ENCODE data around the gene MRPL54.

Gene MRPL54

GRCh38 chr19:3769494-3769893, 7.0 kb downstream of the MRPL54 start:
- DNase-seq (ENCODE audit: low read depth): no peak

DNA sequence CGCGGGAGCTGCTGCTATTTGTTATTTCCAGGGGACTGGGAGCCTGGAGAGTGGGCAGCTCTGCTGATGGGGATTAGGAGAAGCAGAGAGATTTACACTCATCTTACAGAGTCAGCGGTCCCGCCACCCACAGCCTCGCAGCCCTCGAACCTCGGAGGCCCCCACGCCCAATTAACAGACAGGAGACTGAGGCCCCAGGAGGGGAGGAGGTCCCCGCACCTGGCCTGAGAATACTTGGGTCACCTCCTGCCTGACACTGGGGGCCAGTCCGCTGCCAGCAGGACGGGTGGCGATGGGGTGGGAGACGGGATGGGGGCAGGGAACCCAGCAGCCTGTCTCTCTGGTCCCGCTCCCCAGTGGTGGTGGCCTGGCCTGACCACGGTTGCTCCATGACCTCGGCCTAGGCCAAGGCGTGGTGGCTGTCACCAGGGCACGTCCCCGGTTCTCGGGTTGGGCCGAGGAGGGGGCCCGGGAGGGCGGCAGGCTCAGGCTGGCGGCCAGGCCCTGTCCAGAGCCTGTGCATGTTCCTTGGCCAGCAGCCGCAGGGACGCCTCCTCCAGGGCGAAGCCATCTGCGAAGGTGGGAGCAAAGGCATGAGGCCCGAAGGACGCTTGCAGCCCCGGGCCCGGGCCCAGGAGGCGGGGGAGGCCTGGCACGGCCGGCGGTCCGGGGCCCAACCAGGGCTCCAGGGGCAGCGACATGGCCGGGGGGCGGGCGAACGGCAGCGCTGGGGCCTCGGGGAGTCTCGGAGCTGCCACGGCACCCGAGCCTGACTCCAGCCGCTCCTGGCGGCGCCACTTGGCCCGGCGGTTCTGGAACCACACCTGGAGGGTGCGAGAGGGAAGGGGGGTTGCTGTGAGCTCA, 7.9 kb downstream of the MRPL54 start:
- DNase-seq (ENCODE audit: low read depth): no peak

DNA sequence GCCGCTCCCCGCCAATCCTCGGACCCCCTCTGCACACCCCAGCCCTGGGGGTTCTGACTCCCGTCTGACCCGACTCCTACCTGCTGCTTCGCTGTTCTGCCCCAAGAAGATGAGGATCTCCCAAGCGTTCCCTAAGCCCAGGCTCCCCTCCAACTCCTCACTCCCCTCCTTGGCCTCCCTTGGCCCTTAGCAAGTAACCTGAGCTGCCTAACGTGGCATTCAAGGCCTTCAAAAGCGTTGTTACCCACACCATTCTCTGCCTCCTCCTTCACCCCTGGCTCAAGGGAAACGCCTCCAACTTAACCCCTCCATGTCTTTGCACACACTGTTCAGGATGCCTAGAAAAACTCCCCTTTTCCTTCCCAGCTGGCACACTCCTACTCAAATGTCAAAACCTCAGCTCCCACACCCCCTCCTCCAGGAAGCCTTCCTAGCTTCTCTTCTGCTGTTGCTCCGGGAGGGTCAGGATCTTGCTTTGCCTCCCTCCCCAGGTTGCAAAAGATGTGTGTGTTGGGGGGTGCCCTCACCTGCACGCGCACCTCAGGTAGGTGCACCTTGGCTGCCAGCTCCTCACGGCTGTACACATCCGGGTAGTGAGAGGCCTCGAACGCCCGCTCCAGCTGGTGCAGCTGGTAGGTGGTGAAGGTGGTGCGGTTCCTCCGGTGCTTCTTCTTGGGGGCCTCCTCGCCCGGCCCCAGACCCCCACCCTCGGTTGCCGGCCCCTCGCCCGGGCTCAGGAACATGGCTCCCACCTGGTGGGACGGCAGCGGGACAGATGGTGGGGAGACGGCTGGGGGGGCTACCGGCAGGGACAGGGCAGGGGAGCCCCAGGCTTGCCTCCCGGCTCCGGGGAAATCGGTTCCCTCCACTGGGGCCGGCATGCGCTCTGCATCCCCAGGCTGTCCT, 8.8 kb downstream of the MRPL54 start:
- no peak for DNase-seq (ENCODE audit: low read depth)

GRCh38 chr19:3771906-3772455, 9.5 kb downstream of the MRPL54 start, which contains the start of gene RAX2:
Gene RAX2 (minus strand): TSS chr19:3772228. CDS start chr19:3771742, 486 bp downstream.
- no peak for DNase-seq (ENCODE audit: low read depth)

- no peak for DNase-seq (ENCODE audit: low read depth)
Observed at GRCh38 chr19:3773814-3774515, 11.5 kb downstream of the MRPL54 start.

- DNase-seq (ENCODE audit: low read depth): no peak
Observed at GRCh38 chr19:3774621-3775373, 12.3 kb downstream of the MRPL54 start.

GRCh38 chr19:3775374-3775711, 12.9 kb downstream of the MRPL54 start:
- no peak for DNase-seq (ENCODE audit: low read depth)

- no peak for DNase-seq (ENCODE audit: low read depth)
Observed at GRCh38 chr19:3775831-3776230, 13.3 kb downstream of the MRPL54 start.

GRCh38 chr19:3776479-3777040, 14.1 kb downstream of the MRPL54 start:
- no peak for DNase-seq (ENCODE audit: low read depth)

- no peak for DNase-seq (ENCODE audit: low read depth)
Observed at GRCh38 chr19:3778104-3778867, 15.8 kb downstream of the MRPL54 start.

DNA sequence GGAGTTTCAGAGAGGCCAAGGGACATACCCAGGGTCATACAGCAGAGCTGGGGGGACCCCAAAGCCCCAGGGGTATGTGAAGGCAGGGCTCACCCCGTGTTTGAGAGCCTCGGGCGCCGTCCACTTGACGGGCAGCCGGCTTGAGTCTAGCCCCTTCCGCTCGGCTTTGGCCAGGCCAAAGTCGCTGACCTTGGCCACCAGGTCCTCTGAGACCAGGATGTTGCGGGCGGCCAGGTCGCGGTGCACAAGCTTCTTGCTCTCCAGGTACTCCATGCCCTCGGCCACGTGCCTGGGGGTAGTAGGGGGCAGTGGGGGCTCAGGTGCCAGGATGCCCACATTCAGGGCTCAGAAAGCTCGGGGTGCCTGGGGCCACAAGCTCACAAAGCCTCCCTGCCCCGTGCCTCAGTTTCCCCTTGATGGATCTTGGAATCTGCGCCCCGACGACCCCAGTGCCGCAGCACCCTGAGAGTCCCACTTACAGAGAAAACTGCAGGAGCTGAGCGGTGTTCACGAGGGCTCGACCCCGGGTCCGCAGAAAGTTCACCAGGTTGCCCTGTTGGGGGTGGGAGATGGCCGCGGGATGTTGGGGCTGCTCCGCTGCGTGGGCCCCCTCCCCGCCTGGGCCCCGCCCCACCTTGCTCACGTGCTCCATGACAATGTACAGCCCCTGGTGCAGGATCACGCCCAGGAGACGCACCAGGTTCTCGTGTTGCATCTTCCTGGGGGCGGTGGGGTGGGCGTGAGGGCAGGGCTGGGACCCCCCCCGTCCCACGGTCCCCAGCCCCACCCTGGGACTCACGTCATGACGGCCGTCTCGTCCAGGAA, 16.6 kb downstream of the MRPL54 start:
- no peak for DNase-seq (ENCODE audit: low read depth)

GRCh38 chr19:3780786-3781304, 18.4 kb downstream of the MRPL54 start:
- DNase-seq (ENCODE audit: low read depth): no peak

DNA sequence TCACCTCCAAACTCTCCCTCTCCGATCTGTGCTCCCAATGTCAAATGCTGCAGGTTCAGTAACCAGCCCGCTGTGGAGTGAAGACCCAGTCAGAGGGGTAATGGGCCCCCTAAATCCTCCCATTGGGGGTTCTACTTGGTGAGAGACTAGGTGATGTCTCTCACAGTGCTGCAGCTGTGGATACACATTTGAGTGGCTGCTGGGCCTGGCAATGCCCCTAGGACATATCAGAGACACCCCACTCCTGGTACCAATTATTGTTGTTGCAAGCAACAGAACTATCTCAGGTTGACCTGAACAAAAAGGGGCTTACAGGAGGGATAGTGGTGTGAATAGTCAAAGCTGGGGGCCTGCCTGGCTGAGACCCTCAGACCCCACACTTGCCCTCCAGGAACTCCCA, 19.1 kb downstream of the MRPL54 start:
- no peak for DNase-seq (ENCODE audit: low read depth)

DNA sequence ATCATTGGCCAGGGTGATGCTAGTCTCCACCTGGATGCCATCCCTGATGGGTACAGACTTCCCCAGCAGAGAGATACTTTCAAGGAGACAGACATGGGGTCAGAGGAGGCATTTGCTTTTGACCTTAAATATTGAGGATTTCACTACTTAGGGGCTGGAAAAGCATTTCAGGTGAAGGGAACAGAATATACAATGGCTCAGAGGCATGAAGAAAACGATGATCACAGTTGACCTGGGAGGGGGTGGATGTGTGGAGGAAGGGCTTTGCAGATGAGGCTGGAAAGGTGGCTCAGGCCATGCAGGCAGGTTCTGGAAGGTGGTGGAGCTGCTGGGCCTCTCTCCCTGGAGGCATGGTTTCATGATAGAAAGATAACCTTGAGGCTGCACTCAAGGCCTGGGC, 19.8 kb downstream of the MRPL54 start:
- no peak for DNase-seq (ENCODE audit: low read depth)

DNA sequence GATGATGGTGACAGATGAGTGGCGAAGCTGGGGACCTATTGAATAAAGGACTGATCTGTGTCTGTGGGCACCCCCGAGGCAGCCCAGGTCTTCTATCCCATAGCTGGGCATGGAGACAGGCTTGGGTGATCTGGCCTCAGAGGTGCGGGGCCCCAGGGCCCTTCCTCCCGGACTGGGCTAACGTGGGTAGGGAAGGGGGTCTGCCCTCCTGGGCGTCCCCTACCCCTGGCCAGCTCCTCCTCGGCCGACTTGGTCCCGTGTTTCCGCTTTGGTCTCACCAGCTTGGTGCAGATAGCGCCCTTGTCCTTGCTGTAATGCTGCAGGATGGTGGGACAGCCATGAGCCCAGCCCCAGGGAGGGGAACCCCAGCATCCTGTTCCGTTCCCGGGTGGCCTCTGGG, 20.4 kb downstream of the MRPL54 start:
- DNase-seq (ENCODE audit: low read depth): no peak

DNA sequence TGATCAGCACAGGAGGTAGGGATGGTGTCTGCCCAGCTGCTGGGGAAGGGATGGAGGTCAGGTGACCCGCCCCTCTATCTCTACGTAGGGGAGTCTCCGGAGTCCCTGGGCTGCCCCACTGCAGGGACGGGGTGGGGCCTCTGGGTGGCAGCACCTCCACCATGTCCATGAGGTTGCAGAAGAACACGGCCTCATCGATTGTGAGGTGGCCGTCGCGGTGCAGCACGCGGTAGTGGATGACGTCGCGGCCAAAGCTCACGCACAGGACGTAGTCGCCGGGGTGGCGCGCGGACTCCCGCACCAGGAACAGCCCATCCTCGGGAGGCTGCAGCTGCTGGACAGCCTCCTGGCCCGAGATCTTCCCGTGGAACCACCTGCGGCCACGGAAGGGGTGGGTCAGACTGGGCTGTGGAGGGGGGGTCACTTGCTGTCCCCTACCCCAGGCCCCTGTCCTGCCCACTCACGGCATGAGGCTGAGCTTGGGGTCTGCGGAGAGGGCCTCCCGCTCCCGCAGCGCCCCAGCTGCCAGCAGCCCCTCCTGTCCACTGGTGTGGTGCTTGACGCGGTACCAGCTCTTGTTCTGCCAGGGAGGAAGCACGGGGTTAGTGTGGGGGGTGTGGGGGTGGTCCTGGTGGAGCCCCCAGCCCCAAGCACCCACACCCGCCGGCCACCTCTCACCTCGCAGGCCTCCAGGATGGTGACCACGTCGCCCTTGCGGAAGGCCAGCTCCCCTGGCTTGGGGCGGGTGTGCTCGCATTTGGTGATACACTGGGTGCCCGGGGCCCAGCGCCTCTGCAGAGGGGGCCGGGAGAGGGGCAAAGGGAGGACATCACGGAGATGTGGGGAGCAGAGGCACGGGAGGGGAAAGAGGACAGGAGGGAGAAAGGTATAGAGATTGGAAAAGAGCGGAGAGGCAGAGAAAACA, 21.4 kb downstream of the MRPL54 start:
- peak; percentile 48 for DNase-seq (ENCODE audit: low read depth)

DNA sequence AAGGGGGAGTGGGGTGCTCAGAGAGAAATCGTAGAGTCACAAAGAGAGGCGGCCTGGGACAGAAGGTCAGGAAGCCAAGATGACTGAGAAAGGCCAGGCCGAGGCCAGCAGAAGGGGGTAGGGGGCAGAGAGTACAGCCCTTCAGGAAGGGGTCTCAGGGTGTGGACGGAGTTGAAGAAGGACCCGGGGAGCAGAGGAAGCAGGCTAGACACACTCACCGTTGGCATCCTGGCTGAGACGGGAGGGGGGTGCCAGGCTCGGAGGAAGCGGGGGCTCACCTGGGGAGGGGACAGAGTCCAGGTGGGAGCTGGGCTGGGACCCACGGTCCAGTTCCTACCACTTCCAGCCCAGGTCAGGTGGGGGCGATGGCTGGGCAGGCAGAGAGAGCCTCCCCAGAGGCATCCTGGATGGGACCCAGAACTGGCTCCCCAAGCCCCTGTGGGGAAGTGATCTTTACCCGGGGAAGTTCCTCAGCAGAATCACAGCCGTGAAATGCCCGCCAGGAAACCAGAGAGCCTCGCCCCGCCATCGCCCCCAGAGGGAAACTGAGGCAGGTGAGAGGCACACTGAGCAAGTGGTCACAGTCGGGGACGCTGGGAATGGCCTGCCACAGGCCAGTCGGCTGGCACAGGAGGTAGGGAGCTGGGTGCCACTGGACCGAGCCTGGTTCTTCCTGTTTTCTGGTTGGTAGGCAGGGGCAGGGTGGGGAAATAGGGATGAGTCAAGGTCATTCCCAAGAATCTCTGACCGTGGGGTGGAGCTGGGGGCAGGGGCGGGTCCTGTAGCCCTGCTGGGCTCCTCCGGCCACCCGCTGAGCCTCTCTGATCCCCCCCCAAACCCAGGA, 22.3 kb downstream of the MRPL54 start:
- no peak for DNase-seq (ENCODE audit: low read depth)
